Measurements from ENCODE around the gene EYA3.

The EYA3 gene

GRCh38 chr1:27959792-27960603, 128.4 kb downstream of the EYA3 start, which contains the start of gene XKR8:
XKR8 (plus strand) TSS chr1:27959973; CDS start chr1:27960070, 97 bp downstream.
- TF ChIP-seq CTCF (IDR thresholded peaks at IDR 0.05; ENCODE audit: low read depth, low read length), result 0 out of 2 replicates have a peak, but pooled peaks have one; percentile 16
- H3K4me3 ChIP-seq (ENCODE audit: low read depth, low read length), result peak within 1 kb of the TSS; percentile 73

GRCh38 chr1:27958513-27958912, 129.9 kb downstream of the EYA3 start:
- H3K4me3 ChIP-seq (ENCODE audit: low read depth, low read length), result no peak overlapping the region
- TF ChIP-seq CTCF (IDR thresholded peaks at IDR 0.05; ENCODE audit: low read depth, low read length), result no peak

GRCh38 chr1:27957655-27958054, 130.8 kb downstream of the EYA3 start:
- no peak for TF ChIP-seq CTCF (IDR thresholded peaks at IDR 0.05; ENCODE audit: low read depth, low read length)
- no peak overlapping the region for H3K4me3 ChIP-seq (ENCODE audit: low read depth, low read length)

GRCh38 chr1:27956761-27957160, 131.6 kb downstream of the EYA3 start:
- H3K4me3 ChIP-seq (ENCODE audit: low read depth, low read length), result no peak overlapping the region

GRCh38 chr1:27955076-27955475, 133.3 kb downstream of the EYA3 start:
- no peak overlapping the region for H3K4me3 ChIP-seq (ENCODE audit: low read depth, low read length)
- no peak for TF ChIP-seq CTCF (IDR thresholded peaks at IDR 0.05; ENCODE audit: low read depth, low read length)

More at GRCh38 chr1:27956761-27957160, 131.6 kb downstream of the EYA3 start:
- TF ChIP-seq CTCF (IDR thresholded peaks at IDR 0.05; ENCODE audit: low read depth, low read length), result no peak

GRCh38 chr1:27954186-27954585, 134.2 kb downstream of the EYA3 start:
- TF ChIP-seq CTCF (IDR thresholded peaks at IDR 0.05; ENCODE audit: low read depth, low read length), result no peak
- no peak overlapping the region for H3K4me3 ChIP-seq (ENCODE audit: low read depth, low read length)

GRCh38 chr1:27952147-27952546, 136.3 kb downstream of the EYA3 start:
- TF ChIP-seq CTCF (IDR thresholded peaks at IDR 0.05; ENCODE audit: low read depth, low read length), result no peak
- no peak overlapping the region for H3K4me3 ChIP-seq (ENCODE audit: low read depth, low read length)

All from WI38 (cell line).